ENCODE data around the gene FHIT.

DNA sequence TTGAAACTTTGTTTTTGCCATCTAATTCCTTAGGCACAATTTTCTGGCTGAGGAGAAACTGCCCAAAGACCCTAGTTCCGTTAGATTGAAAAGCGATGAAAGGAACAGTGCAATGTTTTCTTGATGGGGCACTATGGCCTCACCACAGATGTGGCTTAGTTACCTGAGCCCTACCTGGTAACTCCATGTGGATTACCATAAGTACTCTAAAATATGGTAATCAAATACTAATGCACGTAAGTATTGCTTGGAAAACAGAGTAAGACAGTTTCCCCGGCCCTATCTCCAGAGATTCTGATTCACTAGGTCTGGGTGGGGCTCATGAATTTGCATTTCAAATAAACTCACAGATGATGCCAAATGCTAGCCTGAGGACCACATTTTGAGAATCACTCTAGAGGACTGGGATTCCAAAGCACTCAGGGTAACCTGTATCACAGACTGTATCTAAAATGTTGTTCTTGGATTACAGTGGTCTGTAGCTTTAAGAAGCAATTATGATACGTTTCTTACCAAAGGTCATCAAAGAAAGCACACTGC lies 806.3 kb downstream of the FHIT start:
- TF ChIP-seq RAD21 (IDR thresholded peaks at IDR 0.05) (no peak), CTCF (IDR thresholded peaks at IDR 0.05; ENCODE audit: low read depth, low read length, missing input control) (no peak), HNF4A (conservative IDR thresholded peaks at IDR 0.05) (no peak), TAF1 (conservative IDR thresholded peaks at IDR 0.05) (no peak), SP1 (IDR thresholded peaks at IDR 0.05) (no peak)
- TF ChIP-seq, protein P1, sequence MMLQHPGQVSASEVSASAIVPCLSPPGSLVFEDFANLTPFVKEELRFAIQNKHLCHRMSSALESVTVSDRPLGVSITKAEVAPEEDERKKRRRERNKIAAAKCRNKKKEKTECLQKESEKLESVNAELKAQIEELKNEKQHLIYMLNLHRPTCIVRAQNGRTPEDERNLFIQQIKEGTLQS (IDR thresholded peaks at IDR 0.05), result no peak

Data from liver (tissue), 3 donors.